H1 (cell line): ENCODE measurements around the gene TMEM244. TPM values are rescaled to one million over a fixed set of nuclear protein-coding genes. Genes with fewer than 3 reads are reported as not detected.

ENCODE experiments used
- BACH1 ChIP-seq: IDR thresholded peaks from 2 replicates; pipeline ENCODE4 v1.6.1; 2012; ENCODE audit warnings: low read length, improper control_type of control experiment
- CEBPB ChIP-seq: IDR thresholded peaks from 2 replicates; pipeline ENCODE4 v1.6.1; 2012; ENCODE audit warnings: low read depth, low read length
- KDM5A ChIP-seq: fragments of 200-600 bp; IDR thresholded peaks from 2 replicates; pipeline ENCODE4 v1.7.1; 2012; ENCODE audit warnings: mild to moderate bottlenecking, low read length, inconsistent platforms, mixed read lengths
- polyA plus RNA-seq, 7 experiments: library from polyadenylated mRNA; depleted of rRNA in 3 of 7; stranded (reverse) in 5 of 7; unstranded in 2 of 7; fragments of >200 nt in 5 of 7; fragments of 200-250 nt in 2 of 7; gene quantifications; 1 replicate in 5 of 7; 2 replicates in 1 of 7; 4 replicates in 1 of 7; pipeline versions ENCODE4 v1.2.1 to v1.2.3, GENCODE V29; 2011 to 2013; ENCODE audit warnings: missing spikeins in 2 of 7, mixed read lengths in 2 of 7
- total RNA-seq: library from RNA; stranded (reverse); fragmentation: NEBNext Ultra II Directional; extraction: Animal tissue kit (Norgen Biotek cat#: 25700); gene quantifications from 2 replicates; pipeline ENCODE4 v1.2.1, GENCODE V29; 2021

Gene TMEM244
- total and polyA plus RNA-seq, 2 of the 8 experiments (the other 6 are each of a cell fraction or from before 2014, with no cell fraction given), result not detected

DNA sequence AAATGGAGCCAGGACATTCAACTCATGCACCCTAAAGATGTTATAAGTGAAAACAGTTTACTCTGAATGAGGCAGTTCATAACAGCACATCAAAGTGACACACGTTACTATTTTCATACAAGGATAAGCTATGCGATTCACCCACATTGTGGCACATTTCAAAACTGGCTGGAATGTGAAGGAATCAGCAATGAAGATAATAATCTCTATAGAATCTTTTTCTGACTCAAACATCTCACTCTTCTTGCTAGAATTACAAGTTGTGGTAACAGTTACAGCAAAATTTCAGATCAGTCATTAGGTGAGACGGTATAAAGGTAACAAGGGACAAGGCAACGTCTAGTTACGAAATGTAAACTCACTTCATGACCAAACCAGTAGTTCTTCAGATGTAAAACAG lies 17.5 kb downstream of the TMEM244 start (continued):
- no peak for TF ChIP-seq BACH1
- TF ChIP-seq KDM5A, result no peak
- no peak for TF ChIP-seq CEBPB
- TF ChIP-seq, all 59 proteins: peak for 0
